Heart right ventricle (tissue), 16 donors: ENCODE results near the gene CELA2A. TPM values are rescaled to one million over a fixed set of nuclear protein-coding genes. Genes with fewer than 3 reads are reported as not detected.
"Not testable (repeated sequence)": the region's sequence is repeated elsewhere in the genome, so short reads cannot be mapped to it uniquely, and the experiment has no call there.

Experiments
- ATAC-seq, 8 donors: fragments of 200-7000 bp; cut with Tn5 transposase; one replicate each; pipeline ENCODE4 v1.9.1; 2020; ENCODE audit warnings: mild to moderate bottlenecking in 8 of 8, moderate library complexity in 8 of 8, moderate number of reproducible peaks in 1 of 8
- DNase-seq, 2 donors: peaks; one replicate each; pipeline ENCODE4 v3.0.0-alpha.2; 2020
- H3K27ac ChIP-seq, 10 donors: fragments of 200-600 bp; sonication (generic) in 2 of 10; one replicate each; pipeline versions ENCODE4 v1.5.0 to v1.8.0; 2020 to 2022; ENCODE audit warnings: mild to moderate bottlenecking in 3 of 10
- H3K27me3 ChIP-seq, 7 donors: fragments of 200-600 bp; one replicate each; pipeline ENCODE4 v1.8.0; 2021 to 2022; ENCODE audit warnings: mild to moderate bottlenecking in 2 of 7
- H3K36me3 ChIP-seq, 9 donors: fragments of 200-600 bp; sonication (generic) in 1 of 9; one replicate each; pipeline versions ENCODE4 v1.5.0 to v1.8.0; 2020 to 2022; ENCODE audit warnings: mild to moderate bottlenecking in 2 of 9
- H3K4me1 ChIP-seq, 9 donors: fragments of 200-600 bp; sonication (generic) in 1 of 9; one replicate each; pipeline versions ENCODE4 v1.5.0 to v1.8.0; 2020 to 2022; ENCODE audit warnings: mild to moderate bottlenecking in 4 of 9
- H3K4me3 ChIP-seq, 10 donors: fragments of 200-600 bp; sonication (generic) in 2 of 10; one replicate each; pipeline versions ENCODE4 v1.5.0 to v1.8.0; 2020 to 2022; ENCODE audit warnings: mild to moderate bottlenecking in 7 of 10, moderate library complexity in 2 of 10
- H3K9me3 ChIP-seq, 11 donors: fragments of 200-600 bp in 10 of 11; sonication (generic) in 2 of 11; one replicate each; pipeline versions ENCODE4 v1.5.0 to v1.8.0; 2013 to 2022; ENCODE audit warnings: mild to moderate bottlenecking in 2 of 11, control low read depth in 1 of 11, moderate library complexity in 1 of 11
- WGBS, 2 donors: extraction: QIAGEN DNeasy Blood & Tissue Kit; methylation state at CpG; one replicate each; pipeline ENCODE4 v1.1.7; 2013; ENCODE audit warnings: inconsistent platforms in 1 of 2; 5-methylcytosine and 5-hydroxymethylcytosine counted together
- intact Hi-C, 10 donors: fragments of 100-400 bp; cut with DNase I; formaldehyde crosslinking; loops; one replicate each; pipeline versions ENCODE4 v1.11.1 to v1.14.2; 2022
- polyA plus RNA-seq, 2 donors: library from polyadenylated mRNA; stranded (reverse); fragments of 200-250 nt; gene quantifications; one replicate each; pipeline ENCODE4 v1.2.3, GENCODE V29; 2013
- total RNA-seq, 10 donors: library from RNA; stranded (reverse); fragmentation: NEBNext Ultra II Directional in 3 of 10; extraction: Animal tissue kit (Norgen Biotek cat#: 25700) in 3 of 10; gene quantifications; one replicate each; pipeline versions ENCODE4 v1.2.1 to v1.2.4, GENCODE V29; 2021 to 2023
- TF ChIP-seq, protein P1 (sequence below), 9 donors: fragments of 200-600 bp; sonication (generic) in 2 of 9; IDR thresholded peaks; one replicate each; pipeline versions ENCODE4 v1.5.0 to v1.8.0; 2021 to 2022; ENCODE audit warnings: antibody characterized with exemption in 9 of 9, mild to moderate bottlenecking in 5 of 9, moderate library complexity in 1 of 9
- donor health status: Arrhythmogenic right ventricular cardiomyopathy.
- donor health status: ischemic (EF 13 %, LVEDD 7.1; RV severe dilation, severe dysfunction).
- donor health status: healthy with polysubstance abuse.
- donor health status: DM: no; HTN: yes; CAD: no.
- donor health status: DM: no; HTN: no; CAD: no.
- donor health status: ischemic (EF 25% LVEDD 6.9; RV normal size, moderate dysfunction).
- donor health status: ischemic (EF 25% LVEDD 5.7; RV mildly dilated, moderate dysfunction).
- donor health status: healthy.
- donor health status: DM: yes; HTN: yes; CAD: no.
- donor health status: Ischemic cardiomyopathy.
- donor health status: ischemic (EF 35%, LVEDD 5.7; RV mildly dilated, moderate dysfunction).
- donor health status: nonischemic (EF 11% LVEDD 7.7; RV severe dilation, severe dysfunction).
- donor health status: DM: yes; HTN: yes; CAD: no.
- donor health status: PGD.
- donor health status: ischemic (EF 29% LVEDD 5.4; RV normal size, mild dysfunction).
- donor health status: nonischemic (EF 23%, LVEDD 6.1; RV moderate dilation, normal function).

CELA2A gene
- total and polyA plus RNA-seq, 12 donors, result 0.09 to 1.6 (median 1.1) TPM; not detected in 4

DNA sequence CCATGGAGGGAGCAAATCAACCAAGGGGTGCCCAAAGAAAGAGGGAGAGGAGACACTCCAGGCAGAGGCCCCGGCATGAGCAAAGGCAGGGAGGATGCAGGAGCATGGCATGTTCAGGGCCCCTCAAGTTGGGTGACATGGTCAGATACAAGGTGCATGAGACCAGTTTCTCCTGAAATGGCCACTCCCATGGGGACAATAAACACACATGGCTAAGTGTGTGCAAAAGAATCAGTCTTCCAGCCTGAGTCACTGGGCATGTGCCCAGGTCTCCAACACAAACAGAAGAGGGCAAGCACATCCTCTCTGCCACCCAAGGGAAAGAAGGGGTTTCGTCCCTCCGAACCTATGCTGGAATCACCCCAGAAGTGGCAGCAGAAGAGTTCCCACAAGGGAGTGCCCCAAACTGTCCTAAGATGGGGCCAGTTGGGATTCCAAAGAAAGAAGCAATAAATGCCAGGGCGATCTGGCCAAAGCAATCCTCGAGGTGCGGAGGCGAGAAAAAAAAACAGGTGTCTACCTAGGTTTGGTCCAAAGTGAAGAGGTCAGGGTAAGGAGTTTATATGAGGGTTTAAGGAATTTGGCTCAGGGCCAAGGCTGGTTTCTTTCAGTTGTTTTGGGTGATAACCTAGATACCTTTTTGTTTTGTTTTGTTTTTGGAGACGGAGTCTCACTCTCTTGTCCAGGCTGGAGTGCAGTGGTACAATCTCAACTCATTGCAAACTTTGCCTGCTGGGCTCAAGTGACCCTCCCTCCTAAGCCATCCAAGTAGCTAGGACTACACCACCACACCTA lies 54.3 kb downstream of the CELA2A start:
- H3K27ac ChIP-seq, result no peak overlapping the region
- H3K9me3 ChIP-seq, result no peaks in the 10 kb centered on the region
- no peak overlapping the region for H3K4me3 ChIP-seq
- no peaks in the 10 kb centered on the region for H3K27me3 ChIP-seq
- no peak for DNase-seq
- TF ChIP-seq, protein P1, sequence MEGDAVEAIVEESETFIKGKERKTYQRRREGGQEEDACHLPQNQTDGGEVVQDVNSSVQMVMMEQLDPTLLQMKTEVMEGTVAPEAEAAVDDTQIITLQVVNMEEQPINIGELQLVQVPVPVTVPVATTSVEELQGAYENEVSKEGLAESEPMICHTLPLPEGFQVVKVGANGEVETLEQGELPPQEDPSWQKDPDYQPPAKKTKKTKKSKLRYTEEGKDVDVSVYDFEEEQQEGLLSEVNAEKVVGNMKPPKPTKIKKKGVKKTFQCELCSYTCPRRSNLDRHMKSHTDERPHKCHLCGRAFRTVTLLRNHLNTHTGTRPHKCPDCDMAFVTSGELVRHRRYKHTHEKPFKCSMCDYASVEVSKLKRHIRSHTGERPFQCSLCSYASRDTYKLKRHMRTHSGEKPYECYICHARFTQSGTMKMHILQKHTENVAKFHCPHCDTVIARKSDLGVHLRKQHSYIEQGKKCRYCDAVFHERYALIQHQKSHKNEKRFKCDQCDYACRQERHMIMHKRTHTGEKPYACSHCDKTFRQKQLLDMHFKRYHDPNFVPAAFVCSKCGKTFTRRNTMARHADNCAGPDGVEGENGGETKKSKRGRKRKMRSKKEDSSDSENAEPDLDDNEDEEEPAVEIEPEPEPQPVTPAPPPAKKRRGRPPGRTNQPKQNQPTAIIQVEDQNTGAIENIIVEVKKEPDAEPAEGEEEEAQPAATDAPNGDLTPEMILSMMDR (IDR thresholded peaks at IDR 0.05), result no peak
- no peak for ATAC-seq
- H3K4me1 ChIP-seq, result peaks cover 0 to 23% (median 13%) of the 10 kb centered on the region in 9 donors
- peaks cover 0 to 57% (median 4%) of the 10 kb centered on the region in 9 donors for H3K36me3 ChIP-seq
- 95 to 98% methylated on average over 8 of the region's 8 CpGs for WGBS, 2 donors
- intact Hi-C loops, result no loop called here

- ATAC-seq, result no peak
- H3K27ac ChIP-seq, result no peak overlapping the region
- no peak overlapping the region for H3K4me3 ChIP-seq
- peaks cover 0 to 15% (median 3%) of the 10 kb centered on the region in 9 donors for H3K4me1 ChIP-seq
- no peak for DNase-seq
- H3K27me3 ChIP-seq, result no peaks in the 10 kb centered on the region
- WGBS, 2 donors, result 83 to 86% methylated on average over 4 of the region's 4 CpGs
- TF ChIP-seq, protein P1 (IDR thresholded peaks at IDR 0.05), result no peak
- peaks cover 0 to 65% (median 14%) of the 10 kb centered on the region in 9 donors for H3K36me3 ChIP-seq
- intact Hi-C loops, result no loop called here
- no peaks in the 10 kb centered on the region for H3K9me3 ChIP-seq
Measured at GRCh38 chr1:15513192-15513591, 56.7 kb downstream of the CELA2A start.

GRCh38 chr1:15513919-15514318 lies 57.4 kb downstream of the CELA2A start:
- ATAC-seq, result no peak
- intact Hi-C loops, result no loop called here
- no peak overlapping the region for H3K27ac ChIP-seq
- H3K27me3 ChIP-seq, result no peaks in the 10 kb centered on the region
- 91 to 95% methylated on average over 3 of the region's 3 CpGs for WGBS, 2 donors
- TF ChIP-seq, protein P1 (IDR thresholded peaks at IDR 0.05), result no peak
- no peak for DNase-seq
- no peak overlapping the region for H3K4me3 ChIP-seq
- H3K36me3 ChIP-seq, result peaks cover 0 to 65% (median 15%) of the 10 kb centered on the region in 9 donors
- peaks cover 0 to 15% (median 0%) of the 10 kb centered on the region in 9 donors for H3K4me1 ChIP-seq
- no peaks in the 10 kb centered on the region for H3K9me3 ChIP-seq

DNA sequence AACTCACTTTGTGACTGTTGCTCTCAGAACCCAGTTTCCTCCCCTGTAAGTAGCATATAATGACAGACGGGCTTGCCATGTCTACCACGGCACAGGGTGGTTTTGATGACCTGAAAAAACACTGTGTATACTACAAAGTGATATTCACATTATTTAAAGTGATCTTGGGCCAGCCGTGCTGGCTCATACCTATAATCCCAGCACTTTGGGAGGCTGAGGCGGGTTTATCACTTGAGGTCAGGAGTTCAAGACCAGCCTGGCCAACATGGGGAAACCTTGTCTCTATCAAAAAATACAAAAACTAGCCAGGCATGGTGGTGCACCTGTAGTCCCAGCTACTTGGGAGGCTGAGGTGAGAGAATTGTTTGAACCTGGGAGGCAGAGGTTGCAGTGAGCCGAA lies 58.0 kb downstream of the CELA2A start:
- Histone ChIP-seq H3K4me1 (peaks cover 0 to 15% (median 1%) of the 10 kb centered on the region in 9 donors), H3K36me3 (peaks cover 0 to 65% (median 15%) of the 10 kb centered on the region in 9 donors)
- H3K27me3 ChIP-seq, intact Hi-C loops, H3K4me3 ChIP-seq, H3K9me3 ChIP-seq, ATAC-seq, H3K27ac ChIP-seq, DNase-seq: not testable (repeated sequence)
- WGBS, 2 donors, result 93 to 96% methylated on average over 5 of the region's 5 CpGs
